Bronchial epithelial cell (primary cell): ENCODE measurements around the gene CRHR2. TPM values are rescaled to one million over a fixed set of nuclear protein-coding genes. Genes with fewer than 3 reads are reported as not detected.

Experiments used
- DNase-seq: peaks from one replicate; pipeline ENCODE4 v3.0.0-alpha.2; 2010; ENCODE audit warnings: low read depth
- FAIRE-seq: peaks from 2 replicates; lab custom pipeline; 2011; peaks lifted over from hg19 to GRCh38; lab: Jason Lieb, UNC
- H3K27me3 ChIP-seq: 2 replicates; pipeline ENCODE4 v1.5.1; 2011; ENCODE audit warnings: low read length; ENCODE audit not compliant: control insufficient read depth, insufficient read depth
- H3K36me3 ChIP-seq: 2 replicates; pipeline ENCODE4 v1.5.1; 2011; ENCODE audit warnings: low read length; ENCODE audit not compliant: control insufficient read depth, insufficient read depth
- H3K4me3 ChIP-seq: 2 replicates; pipeline ENCODE4 v1.5.1; 2011; ENCODE audit warnings: mild to moderate bottlenecking, low read depth, low read length, control low read depth
- CTCF ChIP-seq: IDR thresholded peaks from 2 replicates; pipeline ENCODE4 v1.5.1; 2011; ENCODE audit warnings: mild to moderate bottlenecking, moderate library complexity, low read length, control low read depth, inconsistent platforms; ENCODE audit not compliant: insufficient read depth, severe bottlenecking
- total RNA-seq: library from RNA; depleted of rRNA; stranded (reverse); fragments of >200 nt; gene quantifications from 2 replicates; pipeline ENCODE4 v1.2.1, GENCODE V29; 2014

Gene CRHR2
- total RNA-seq, 1 donor from 2014 or later = not detected

DNA sequence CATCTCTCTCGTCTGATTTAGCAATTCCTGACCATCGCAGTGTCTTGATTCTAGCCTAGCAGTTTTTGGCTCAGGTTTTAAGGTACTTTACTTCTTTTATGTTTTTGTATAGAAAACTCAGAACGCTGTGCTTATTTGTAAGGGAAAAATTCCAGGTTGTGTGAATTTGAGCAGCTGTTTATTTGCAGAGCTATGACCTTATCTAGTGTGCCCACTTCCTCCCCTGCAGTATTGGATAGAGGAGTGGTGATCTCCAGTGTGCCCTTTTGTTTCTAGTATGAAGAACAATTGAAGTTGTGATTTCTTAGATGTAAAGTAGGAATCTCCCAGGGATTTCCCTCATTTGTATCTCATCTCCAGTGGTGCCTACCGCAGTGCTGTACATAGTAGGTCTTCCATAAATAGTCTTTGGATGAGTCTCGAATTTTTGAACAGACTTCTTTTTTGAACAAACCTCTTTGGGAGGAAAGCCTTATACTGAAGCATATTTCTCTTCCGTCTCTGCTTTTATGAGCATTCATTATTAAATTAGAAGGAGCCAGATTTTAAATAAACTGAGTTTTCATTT is 47.5 kb downstream of the CRHR2 start:
- no peak for TF ChIP-seq CTCF
- FAIRE-seq (no peak), DNase-seq (no peak)
- Histone ChIP-seq H3K36me3 (peaks cover 27% of the 10 kb centered on the region), H3K4me3 (no peak overlapping the region), H3K27me3 (no peaks in the 10 kb centered on the region)

DNA sequence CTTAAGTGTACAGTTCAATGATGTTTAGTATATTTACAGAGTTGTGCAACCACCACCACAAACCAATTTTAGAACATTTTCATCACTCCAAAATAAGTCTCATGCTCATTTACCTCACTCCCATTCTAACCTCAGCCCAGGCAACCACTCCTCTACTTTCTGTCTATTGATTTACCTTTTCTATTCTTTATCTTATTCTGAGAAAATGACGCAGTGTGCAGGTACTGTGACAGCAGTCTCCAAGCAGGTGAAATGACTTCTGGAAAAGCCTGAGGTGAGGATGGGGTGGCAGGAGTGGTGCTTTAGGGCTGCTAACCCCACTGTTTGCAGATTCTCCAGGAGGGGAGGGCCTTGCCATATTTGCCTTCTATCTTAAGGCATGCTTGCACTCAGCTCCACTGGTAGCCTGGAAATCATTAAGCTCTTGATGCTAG is 48.0 kb downstream of the CRHR2 start:
- Histone ChIP-seq H3K27me3 (no peaks in the 10 kb centered on the region), H3K4me3 (no peak overlapping the region), H3K36me3 (peaks cover 30% of the 10 kb centered on the region)
- TF ChIP-seq CTCF = no peak
- DNase-seq (no peak), FAIRE-seq (no peak)

GRCh38 chr7:30633223-30633622 is 49.0 kb downstream of the CRHR2 start:
- FAIRE-seq (no peak), DNase-seq (no peak)
- no peak for TF ChIP-seq CTCF
- Histone ChIP-seq H3K27me3 (no peaks in the 10 kb centered on the region), H3K4me3 (no peak overlapping the region), H3K36me3 (peaks cover 33% of the 10 kb centered on the region)

- FAIRE-seq = no peak
- Histone ChIP-seq H3K27me3 (no peaks in the 10 kb centered on the region), H3K36me3 (peaks cover 41% of the 10 kb centered on the region), H3K4me3 (no peak overlapping the region)
- no peak for TF ChIP-seq CTCF
- no peak for DNase-seq
These were observed 51.3 kb downstream of the CRHR2 start for GRCh38 chr7:30630986-30631385.

- Histone ChIP-seq H3K4me3 (no peak overlapping the region), H3K27me3 (no peaks in the 10 kb centered on the region), H3K36me3 (peaks cover 26% of the 10 kb centered on the region)
- DNase-seq (no peak), FAIRE-seq (no peak)
- TF ChIP-seq CTCF = no peak
These were observed 55.2 kb downstream of the CRHR2 start for GRCh38 chr7:30627026-30627425.

DNA sequence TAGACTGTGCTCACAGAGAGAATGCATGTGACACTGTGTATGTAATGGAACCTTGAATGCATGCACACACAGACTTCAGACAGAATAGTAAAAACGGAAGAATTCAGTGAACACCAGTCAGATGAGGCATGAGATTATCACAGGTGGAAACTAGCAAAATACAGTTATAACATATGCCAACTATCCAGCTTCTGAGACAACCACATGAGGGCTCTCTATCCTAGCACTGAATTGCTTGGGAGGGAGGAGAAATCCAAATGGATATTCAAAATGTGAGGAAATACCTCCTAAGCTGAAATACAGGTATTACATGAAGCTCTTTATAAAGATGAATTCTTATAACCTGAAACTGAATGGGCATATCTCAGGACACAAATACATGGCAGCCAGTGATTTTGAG is 57.0 kb downstream of the CRHR2 start:
- FAIRE-seq (no peak), DNase-seq (no peak)
- Histone ChIP-seq H3K36me3 (peaks cover 28% of the 10 kb centered on the region), H3K27me3 (no peaks in the 10 kb centered on the region), H3K4me3 (no peak overlapping the region)
- TF ChIP-seq CTCF = no peak
